Upper lobe of right lung (tissue), 1 donor: ENCODE data around the gene FTCD. TPM values are rescaled to one million over a fixed set of nuclear protein-coding genes. Genes with fewer than 3 reads are reported as not detected.

Experiments
- ATAC-seq: fragments of 200-7000 bp; cut with Tn5 transposase; one replicate; pipeline ENCODE4 v1.9.1; 2020; ENCODE audit warnings: mild to moderate bottlenecking, moderate library complexity
- DNase-seq: peaks from one replicate; pipeline ENCODE4 v3.0.0-alpha.2; 2020
- H3K27ac ChIP-seq: fragments of 200-600 bp; one replicate; pipeline ENCODE4 v1.8.0; 2022
- H3K27me3 ChIP-seq: fragments of 200-600 bp; one replicate; pipeline ENCODE4 v1.8.0; 2022; ENCODE audit warnings: mild to moderate bottlenecking
- H3K36me3 ChIP-seq: fragments of 200-600 bp; one replicate; pipeline ENCODE4 v1.8.0; 2022
- H3K4me1 ChIP-seq: fragments of 200-600 bp; one replicate; pipeline ENCODE4 v1.8.0; 2022
- H3K4me3 ChIP-seq: fragments of 200-600 bp; one replicate; pipeline ENCODE4 v1.8.0; 2022; ENCODE audit warnings: mild to moderate bottlenecking
- H3K9me3 ChIP-seq: fragments of 200-600 bp; one replicate; pipeline ENCODE4 v1.8.0; 2022
- intact Hi-C: fragments of 100-400 bp; cut with DNase I; formaldehyde crosslinking; loops from one replicate; pipeline ENCODE4 v1.11.0; 2022
- total RNA-seq: library from RNA; stranded (reverse); fragmentation: NEBNext Ultra II Directional; extraction: Animal tissue kit (Norgen Biotek cat#: 25700); gene quantifications from one replicate; pipeline ENCODE4 v1.2.1, GENCODE V29; 2021
- TF ChIP-seq, protein P1 (sequence below): fragments of 200-600 bp; IDR thresholded peaks from one replicate; pipeline ENCODE4 v1.8.0; 2022; ENCODE audit warnings: antibody characterized with exemption
- donor health status: DM: no; HTN: yes; CAD: no; lungs with severe emphysema.

The FTCD gene
- total RNA-seq, 1 donor from 2014 or later: 0.46 TPM

DNA sequence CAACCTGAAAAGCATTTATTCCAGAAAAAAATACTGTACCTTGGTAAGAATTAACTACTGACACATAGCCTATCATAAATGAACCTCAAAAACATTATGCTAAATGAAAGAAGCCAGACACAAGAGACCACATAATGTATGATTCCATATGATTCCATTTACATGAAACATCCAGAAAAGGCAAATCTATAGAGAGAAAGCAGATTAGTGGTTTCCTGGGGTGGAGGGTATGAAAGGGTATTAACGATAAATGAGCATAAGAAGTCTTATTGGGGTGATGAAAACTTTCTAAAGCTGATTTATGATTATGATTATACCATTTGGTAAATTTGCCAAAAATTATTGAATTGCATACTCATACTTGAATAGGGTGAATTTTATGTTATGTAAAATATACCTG, 67.7 kb downstream of the FTCD start:
- Histone ChIP-seq H3K27me3 (no peaks in the 10 kb centered on the region), H3K27ac (no peak overlapping the region), H3K36me3 (no peaks in the 10 kb centered on the region), H3K4me3 (no peak overlapping the region), H3K4me1 (no peaks in the 10 kb centered on the region), H3K9me3 (no peaks in the 10 kb centered on the region)
- DNase-seq (no peak), ATAC-seq (no peak)
- intact Hi-C loops: no loop called here
- TF ChIP-seq, protein P1, sequence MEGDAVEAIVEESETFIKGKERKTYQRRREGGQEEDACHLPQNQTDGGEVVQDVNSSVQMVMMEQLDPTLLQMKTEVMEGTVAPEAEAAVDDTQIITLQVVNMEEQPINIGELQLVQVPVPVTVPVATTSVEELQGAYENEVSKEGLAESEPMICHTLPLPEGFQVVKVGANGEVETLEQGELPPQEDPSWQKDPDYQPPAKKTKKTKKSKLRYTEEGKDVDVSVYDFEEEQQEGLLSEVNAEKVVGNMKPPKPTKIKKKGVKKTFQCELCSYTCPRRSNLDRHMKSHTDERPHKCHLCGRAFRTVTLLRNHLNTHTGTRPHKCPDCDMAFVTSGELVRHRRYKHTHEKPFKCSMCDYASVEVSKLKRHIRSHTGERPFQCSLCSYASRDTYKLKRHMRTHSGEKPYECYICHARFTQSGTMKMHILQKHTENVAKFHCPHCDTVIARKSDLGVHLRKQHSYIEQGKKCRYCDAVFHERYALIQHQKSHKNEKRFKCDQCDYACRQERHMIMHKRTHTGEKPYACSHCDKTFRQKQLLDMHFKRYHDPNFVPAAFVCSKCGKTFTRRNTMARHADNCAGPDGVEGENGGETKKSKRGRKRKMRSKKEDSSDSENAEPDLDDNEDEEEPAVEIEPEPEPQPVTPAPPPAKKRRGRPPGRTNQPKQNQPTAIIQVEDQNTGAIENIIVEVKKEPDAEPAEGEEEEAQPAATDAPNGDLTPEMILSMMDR: no peak

Other genes starting within 250 kb of the FTCD start
- 175 TPM for gene COL6A1, start 173.8 kb downstream of the FTCD start, total RNA-seq
- 269 TPM for gene COL6A2, start 57.5 kb downstream of the FTCD start, total RNA-seq
- gene SPATC1L, start 28.9 kb upstream of the FTCD start, total RNA-seq: 4.7 TPM
- gene LSS, start 73.2 kb upstream of the FTCD start, total RNA-seq: 108 TPM
- gene MCM3AP, start 130.0 kb upstream of the FTCD start, total RNA-seq: 92.2 TPM
- 14.0 TPM for gene YBEY, start 130.8 kb upstream of the FTCD start, total RNA-seq
- 2.3 TPM for gene C21orf58, start 168.3 kb upstream of the FTCD start, total RNA-seq
- 29.3 TPM for gene PCNT, start 168.6 kb upstream of the FTCD start, total RNA-seq